ENCODE measurements around the gene RAB38. TPM values are rescaled to one million over a fixed set of nuclear protein-coding genes. Genes with fewer than 3 reads are reported as not detected.

Gene RAB38
- total and polyA plus RNA-seq, 2 donors, result 9.9 to 12.5 TPM

GRCh38 chr11:88068848-88069554 is 106.2 kb downstream of the RAB38 start:
- Histone ChIP-seq H3K9me3 (ENCODE audit: control insufficient read depth in 2 of 2, insufficient read depth in 1 of 2, low read length in 1 of 2) (peaks cover 0 to 5% of the 10 kb centered on the region in 2 donors), H3K4me3 (ENCODE audit: low read length in 2 of 2) (no peak overlapping the region), H3K4me1 (ENCODE audit: control insufficient read depth in 2 of 2, insufficient read depth in 2 of 2, low read length in 2 of 2) (no peaks in the 10 kb centered on the region), H3K27ac (ENCODE audit: low read depth in 1 of 2, low read length in 1 of 2) (no peak overlapping the region), H3K36me3 (ENCODE audit: control insufficient read depth in 2 of 2, insufficient read depth in 2 of 2, low read length in 1 of 2) (no peaks in the 10 kb centered on the region), H3K27me3 (ENCODE audit: control insufficient read depth in 2 of 2, insufficient read depth in 1 of 2, low read length in 1 of 2) (no peaks in the 10 kb centered on the region)
- WGBS, result 94% methylated on average over 27 of the region's 27 CpGs
- no peak for DNase-seq (ENCODE audit: low read depth in 6 of 9, low spot score in 9 of 9)

- H3K27me3 ChIP-seq (ENCODE audit: control insufficient read depth in 2 of 2, insufficient read depth in 1 of 2, low read length in 1 of 2), result no peaks in the 10 kb centered on the region
- no peak for DNase-seq (ENCODE audit: low read depth in 6 of 9, low spot score in 9 of 9)
- WGBS, result 91% methylated on average over 2 of the region's 2 CpGs
Observed at GRCh38 chr11:88066090-88066489, 109.2 kb downstream of the RAB38 start.

GRCh38 chr11:88064097-88064705 is 111.0 kb downstream of the RAB38 start:
- no peak for DNase-seq (ENCODE audit: low read depth in 6 of 9, low spot score in 9 of 9)
- Histone ChIP-seq H3K27me3 (ENCODE audit: control insufficient read depth in 2 of 2, insufficient read depth in 1 of 2, low read length in 1 of 2) (no peaks in the 10 kb centered on the region), H3K27ac (ENCODE audit: low read depth in 1 of 2, low read length in 1 of 2) (no peak overlapping the region), H3K4me1 (ENCODE audit: control insufficient read depth in 2 of 2, insufficient read depth in 2 of 2, low read length in 2 of 2) (no peaks in the 10 kb centered on the region), H3K9me3 (ENCODE audit: control insufficient read depth in 2 of 2, insufficient read depth in 1 of 2, low read length in 1 of 2) (peaks cover 0 to 5% of the 10 kb centered on the region in 2 donors), H3K36me3 (ENCODE audit: control insufficient read depth in 2 of 2, insufficient read depth in 2 of 2, low read length in 1 of 2) (no peaks in the 10 kb centered on the region), H3K4me3 (ENCODE audit: low read length in 2 of 2) (no peak overlapping the region)
- whole genome bisulfite sequencing, result 91% methylated on average over 2 of the region's 2 CpGs

More at GRCh38 chr11:88066090-88066489, 109.2 kb downstream of the RAB38 start:
- no peaks in the 10 kb centered on the region for H3K4me1 ChIP-seq (ENCODE audit: control insufficient read depth in 2 of 2, insufficient read depth in 2 of 2, low read length in 2 of 2)
- no peak overlapping the region for H3K4me3 ChIP-seq (ENCODE audit: low read length in 2 of 2)
- no peaks in the 10 kb centered on the region for H3K36me3 ChIP-seq (ENCODE audit: control insufficient read depth in 2 of 2, insufficient read depth in 2 of 2, low read length in 1 of 2)
- peaks cover 0 to 5% of the 10 kb centered on the region in 2 donors for H3K9me3 ChIP-seq (ENCODE audit: control insufficient read depth in 2 of 2, insufficient read depth in 1 of 2, low read length in 1 of 2)
- no peak overlapping the region for H3K27ac ChIP-seq (ENCODE audit: low read depth in 1 of 2, low read length in 1 of 2)

Other genes starting within 250 kb of the RAB38 start
- gene CTSC, start 162.3 kb upstream of the RAB38 start, total RNA-seq, result 114 TPM
- 67.2 TPM for gene CTSC, start 162.3 kb upstream of the RAB38 start, polyA plus RNA-seq

Measured in thymus (tissue), 11 donors.